NCI-H82 (cell line): Measurements from ENCODE around the gene SLC66A2.

Experiments
- DNase-seq: peaks from one replicate; lab custom pipeline; 2025; lab: John Stamatoyannopoulos, UW

The SLC66A2 gene

GRCh38 chr18:79903071-79903635 is 48.3 kb downstream of the SLC66A2 start:
- DNase-seq = no peak

- no peak for DNase-seq
These were observed 48.8 kb downstream of the SLC66A2 start for GRCh38 chr18:79902640-79903039.

GRCh38 chr18:79902075-79902474 is 49.4 kb downstream of the SLC66A2 start:
- no peak for DNase-seq

GRCh38 chr18:79901665-79902064 is 49.8 kb downstream of the SLC66A2 start:
- DNase-seq = no peak

- DNase-seq = no peak
These were observed 50.6 kb downstream of the SLC66A2 start for GRCh38 chr18:79900610-79901570.

- DNase-seq = no peak
These were observed 51.6 kb downstream of the SLC66A2 start for GRCh38 chr18:79899609-79900445.

- DNase-seq = no peak
These were observed 52.4 kb downstream of the SLC66A2 start for GRCh38 chr18:79898952-79899608.

- DNase-seq = no peak
These were observed 53.4 kb downstream of the SLC66A2 start for GRCh38 chr18:79897940-79898625.

- DNase-seq = no peak
These were observed 54.7 kb downstream of the SLC66A2 start for GRCh38 chr18:79896738-79897137.

GRCh38 chr18:79890674-79891073 is 60.8 kb downstream of the SLC66A2 start:
- DNase-seq = no peak

GRCh38 chr18:79889569-79889968 is 61.9 kb downstream of the SLC66A2 start:
- no peak for DNase-seq

GRCh38 chr18:79888016-79888415 is 63.4 kb downstream of the SLC66A2 start:
- no peak for DNase-seq

- no peak for DNase-seq
These were observed 64.1 kb downstream of the SLC66A2 start for GRCh38 chr18:79887181-79888000.

GRCh38 chr18:79884963-79885728 is 66.3 kb downstream of the SLC66A2 start:
- no peak for DNase-seq

- DNase-seq = no peak
These were observed 67.0 kb downstream of the SLC66A2 start for GRCh38 chr18:79884294-79884962.

GRCh38 chr18:79883461-79884293 is 67.8 kb downstream of the SLC66A2 start:
- no peak for DNase-seq

GRCh38 chr18:79882522-79883241 is 68.8 kb downstream of the SLC66A2 start:
- no peak for DNase-seq

- no peak for DNase-seq
These were observed 69.8 kb downstream of the SLC66A2 start for GRCh38 chr18:79881695-79882094.
